ENCODE results near the gene KCTD5. TPM values are rescaled to one million over a fixed set of nuclear protein-coding genes. Genes with fewer than 3 reads are reported as not detected.
"Not testable (repeated sequence)": the region's sequence is repeated elsewhere in the genome, so short reads cannot be mapped to it uniquely, and the experiment has no call there.

Gene KCTD5, protein sequence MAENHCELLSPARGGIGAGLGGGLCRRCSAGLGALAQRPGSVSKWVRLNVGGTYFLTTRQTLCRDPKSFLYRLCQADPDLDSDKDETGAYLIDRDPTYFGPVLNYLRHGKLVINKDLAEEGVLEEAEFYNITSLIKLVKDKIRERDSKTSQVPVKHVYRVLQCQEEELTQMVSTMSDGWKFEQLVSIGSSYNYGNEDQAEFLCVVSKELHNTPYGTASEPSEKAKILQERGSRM
- total RNA-seq = 25.0 and 26.4 TPM in 2 replicates

DNA sequence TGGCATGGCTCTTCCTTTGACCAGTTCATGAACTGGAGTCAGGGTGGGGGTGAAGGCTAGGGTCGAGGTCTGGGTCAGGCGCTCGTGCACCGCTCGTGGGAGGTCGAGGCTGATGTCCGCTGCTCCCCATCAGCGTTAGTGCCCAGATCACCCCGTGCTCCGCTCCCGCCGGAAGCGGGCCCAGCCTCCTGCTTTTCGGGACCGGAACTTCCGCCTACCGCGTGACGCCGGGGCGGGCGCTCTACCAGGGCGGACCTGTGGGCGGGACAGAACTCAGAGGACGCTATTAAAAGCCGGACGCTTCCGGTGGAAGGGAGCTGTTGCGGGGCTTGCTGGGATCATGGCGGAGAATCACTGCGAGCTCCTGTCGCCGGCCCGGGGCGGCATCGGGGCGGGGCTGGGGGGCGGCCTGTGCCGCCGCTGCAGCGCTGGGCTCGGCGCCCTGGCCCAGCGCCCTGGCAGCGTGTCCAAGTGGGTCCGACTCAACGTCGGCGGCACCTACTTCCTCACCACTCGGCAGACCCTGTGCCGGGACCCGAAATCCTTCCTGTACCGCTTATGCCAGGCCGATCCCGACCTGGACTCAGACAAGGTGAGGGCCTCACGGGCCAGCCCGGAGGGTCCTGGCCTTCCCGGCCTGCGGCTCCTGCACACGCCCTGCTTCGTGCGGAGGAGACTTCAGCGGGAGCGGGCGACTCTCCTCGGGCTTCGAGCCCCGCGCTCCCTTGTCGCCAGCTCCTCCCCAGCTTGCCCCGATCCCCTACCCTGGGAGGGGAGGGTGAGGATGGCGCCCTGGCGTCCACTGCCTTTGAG is at the start of gene KCTD5:
Gene KCTD5, plus strand, starts transcription at position 315 of the 813 bp plus-strand sequence. Its CDS starts 26 bp downstream, at position 341.
- peak; percentile 97 for DNase-seq (ENCODE audit: low read depth)
- H3K4me3 ChIP-seq (ENCODE audit: low read depth, low read length) = peak within 1 kb of the TSS; percentile 98
- TF ChIP-seq, protein P1, sequence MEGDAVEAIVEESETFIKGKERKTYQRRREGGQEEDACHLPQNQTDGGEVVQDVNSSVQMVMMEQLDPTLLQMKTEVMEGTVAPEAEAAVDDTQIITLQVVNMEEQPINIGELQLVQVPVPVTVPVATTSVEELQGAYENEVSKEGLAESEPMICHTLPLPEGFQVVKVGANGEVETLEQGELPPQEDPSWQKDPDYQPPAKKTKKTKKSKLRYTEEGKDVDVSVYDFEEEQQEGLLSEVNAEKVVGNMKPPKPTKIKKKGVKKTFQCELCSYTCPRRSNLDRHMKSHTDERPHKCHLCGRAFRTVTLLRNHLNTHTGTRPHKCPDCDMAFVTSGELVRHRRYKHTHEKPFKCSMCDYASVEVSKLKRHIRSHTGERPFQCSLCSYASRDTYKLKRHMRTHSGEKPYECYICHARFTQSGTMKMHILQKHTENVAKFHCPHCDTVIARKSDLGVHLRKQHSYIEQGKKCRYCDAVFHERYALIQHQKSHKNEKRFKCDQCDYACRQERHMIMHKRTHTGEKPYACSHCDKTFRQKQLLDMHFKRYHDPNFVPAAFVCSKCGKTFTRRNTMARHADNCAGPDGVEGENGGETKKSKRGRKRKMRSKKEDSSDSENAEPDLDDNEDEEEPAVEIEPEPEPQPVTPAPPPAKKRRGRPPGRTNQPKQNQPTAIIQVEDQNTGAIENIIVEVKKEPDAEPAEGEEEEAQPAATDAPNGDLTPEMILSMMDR (IDR thresholded peaks at IDR 0.05; ENCODE audit: insufficient read depth, low read depth, low read length) = no peak

DNA sequence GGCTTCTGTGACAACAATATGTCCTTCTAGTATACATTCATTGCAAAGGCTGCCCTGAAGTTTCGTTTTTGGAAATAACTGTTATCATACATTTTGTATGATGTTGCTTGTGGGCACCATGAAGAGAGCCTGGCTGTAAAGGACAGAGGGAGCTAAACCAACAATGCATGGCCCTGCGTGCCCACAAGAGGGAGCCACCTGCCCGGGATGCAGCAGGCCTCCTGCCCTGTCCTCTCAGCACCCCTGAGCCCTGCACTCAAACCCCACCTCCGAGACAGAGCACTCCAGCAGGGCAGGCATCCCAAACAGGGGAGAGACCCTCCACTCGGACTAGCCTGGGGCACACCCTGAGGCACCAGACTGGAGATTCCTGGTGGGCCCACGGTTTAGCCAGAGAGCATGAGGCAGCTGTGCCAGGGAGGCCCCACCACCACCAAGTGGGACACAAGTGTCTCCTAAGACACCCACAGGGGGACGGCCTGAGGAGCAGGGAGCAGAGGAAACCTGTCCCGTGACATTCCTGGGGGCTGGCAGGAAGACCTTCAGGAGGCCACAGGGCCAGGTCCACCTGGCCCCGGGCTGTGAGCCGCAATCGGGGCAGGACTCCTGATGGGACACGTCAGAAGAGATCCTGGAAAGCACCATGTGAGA is 43.1 kb upstream of the KCTD5 start:
- not testable (repeated sequence) for DNase-seq (ENCODE audit: low read depth); H3K4me3 ChIP-seq (ENCODE audit: low read depth, low read length)

DNA sequence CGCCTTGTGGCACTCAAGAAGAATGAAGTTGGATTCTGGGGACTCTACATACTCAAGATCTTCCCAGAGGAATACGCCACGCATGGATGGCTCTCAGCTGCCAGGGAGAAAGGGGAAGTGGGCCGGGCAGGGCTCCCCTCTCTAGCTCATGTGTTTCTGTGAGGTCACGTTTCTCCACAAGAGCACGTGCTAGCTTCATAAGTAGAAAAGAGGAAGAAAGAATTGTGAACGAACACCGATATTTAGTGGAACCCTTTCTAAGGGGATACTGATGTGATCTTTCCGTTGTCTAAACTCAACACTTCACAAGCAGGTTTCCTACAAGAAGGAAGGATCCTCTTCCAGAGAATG is 42.6 kb upstream of the KCTD5 start:
- H3K4me3 ChIP-seq (ENCODE audit: low read depth, low read length); DNase-seq (ENCODE audit: low read depth): not testable (repeated sequence)

DNA sequence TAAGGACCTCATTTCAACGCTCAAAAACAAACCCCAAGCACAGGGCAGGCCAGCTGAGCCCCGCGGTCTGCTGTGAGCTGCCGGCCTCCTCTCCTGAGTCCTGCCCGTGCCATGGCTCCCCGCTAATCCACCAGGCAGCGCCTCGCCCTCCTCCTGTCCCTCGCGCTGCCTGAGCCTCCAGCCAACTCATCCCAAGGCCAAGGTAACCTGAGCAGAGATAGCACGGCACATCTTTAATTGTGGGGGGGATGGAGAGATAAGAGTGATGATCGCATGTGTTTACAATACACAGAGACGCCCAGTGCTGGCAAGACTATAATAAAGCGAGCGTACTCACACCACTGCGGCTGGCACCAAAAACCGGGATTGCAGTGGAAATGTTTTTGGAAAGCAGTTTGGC is 39.8 kb upstream of the KCTD5 start:
- not testable (repeated sequence) for DNase-seq (ENCODE audit: low read depth); H3K4me3 ChIP-seq (ENCODE audit: low read depth, low read length)

DNA sequence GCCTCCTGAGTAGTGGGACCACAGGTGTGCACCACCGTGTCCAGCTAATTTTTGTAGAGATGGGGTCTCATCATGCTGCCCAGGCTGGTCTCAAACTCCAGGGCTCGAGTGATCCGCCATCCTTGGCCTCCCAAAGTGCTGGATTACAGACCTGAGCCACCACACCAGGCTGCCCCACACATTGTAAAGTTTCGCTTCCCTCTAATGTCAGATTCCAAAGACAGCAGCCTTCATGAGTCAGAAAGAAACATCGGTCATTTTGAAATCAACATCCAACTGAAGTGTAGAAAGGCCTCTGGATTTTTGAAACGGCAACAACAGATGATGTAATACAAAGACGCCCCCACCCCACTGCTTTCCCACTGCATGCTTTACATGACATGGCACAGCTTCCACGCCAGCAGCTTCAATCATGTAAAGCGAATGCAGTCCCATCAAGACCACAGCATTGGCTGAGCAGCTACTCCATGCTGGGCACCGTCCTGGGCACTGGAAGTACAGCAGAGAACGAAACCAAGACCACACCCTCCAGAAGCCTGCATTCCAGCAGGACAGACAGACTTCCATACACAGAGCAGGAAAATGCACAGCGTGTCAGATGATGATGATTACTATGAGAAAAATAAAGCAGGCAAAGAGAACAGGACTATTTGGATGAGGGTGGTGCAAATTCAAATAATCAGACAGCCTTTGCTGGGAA is 37.4 kb upstream of the KCTD5 start:
- not testable (repeated sequence) for H3K4me3 ChIP-seq (ENCODE audit: low read depth, low read length); DNase-seq (ENCODE audit: low read depth)

DNA sequence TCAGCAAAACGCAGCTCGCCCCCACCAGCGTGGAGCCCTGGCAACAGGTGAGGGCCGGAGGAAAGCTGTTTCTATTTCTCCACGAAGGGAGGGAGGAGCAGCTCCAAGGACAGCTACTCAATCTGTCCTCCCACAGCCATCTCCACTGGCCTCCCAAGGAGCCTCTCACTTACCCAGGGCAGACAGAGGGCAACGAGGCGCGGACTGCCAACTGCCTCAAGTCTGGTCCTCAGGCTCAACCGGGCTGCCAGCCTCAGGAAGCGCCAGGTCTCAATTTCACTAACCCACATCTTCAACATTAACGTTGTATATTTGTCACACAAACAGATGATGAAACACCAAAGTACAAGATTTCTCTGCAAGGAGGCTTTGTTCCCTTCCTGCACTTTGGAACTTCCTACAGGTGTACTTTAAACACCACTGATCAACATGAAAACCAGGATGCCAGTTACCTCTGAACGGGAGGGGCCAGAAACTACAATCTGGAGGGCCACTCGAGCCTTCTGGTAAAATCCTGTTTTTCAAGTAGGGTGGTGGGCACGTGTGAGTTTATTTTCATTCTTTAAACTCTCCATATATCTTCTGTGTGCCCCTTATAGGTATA is 31.0 kb upstream of the KCTD5 start:
- not testable (repeated sequence) for H3K4me3 ChIP-seq (ENCODE audit: low read depth, low read length); DNase-seq (ENCODE audit: low read depth)

DNA sequence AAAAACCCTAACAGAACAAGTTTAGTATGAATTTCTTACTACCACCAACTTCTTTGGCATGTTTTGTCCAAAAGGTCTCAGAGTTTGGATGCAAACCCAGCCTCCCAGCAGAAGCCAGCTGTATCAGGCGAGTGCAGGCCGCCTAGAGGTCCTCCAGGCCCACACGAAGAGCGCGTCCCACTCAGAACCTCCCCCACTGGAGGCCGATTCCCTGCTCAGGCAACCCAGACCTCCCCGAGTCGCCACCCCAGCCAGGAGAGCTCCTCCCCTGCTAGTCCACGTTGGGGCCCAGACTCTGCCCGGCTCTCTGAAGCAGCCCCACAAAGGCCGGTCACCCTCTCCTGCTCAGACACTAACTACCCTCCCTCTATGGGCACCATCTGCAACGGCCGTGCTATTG is 28.4 kb upstream of the KCTD5 start:
- not testable (repeated sequence) for DNase-seq (ENCODE audit: low read depth)

DNA sequence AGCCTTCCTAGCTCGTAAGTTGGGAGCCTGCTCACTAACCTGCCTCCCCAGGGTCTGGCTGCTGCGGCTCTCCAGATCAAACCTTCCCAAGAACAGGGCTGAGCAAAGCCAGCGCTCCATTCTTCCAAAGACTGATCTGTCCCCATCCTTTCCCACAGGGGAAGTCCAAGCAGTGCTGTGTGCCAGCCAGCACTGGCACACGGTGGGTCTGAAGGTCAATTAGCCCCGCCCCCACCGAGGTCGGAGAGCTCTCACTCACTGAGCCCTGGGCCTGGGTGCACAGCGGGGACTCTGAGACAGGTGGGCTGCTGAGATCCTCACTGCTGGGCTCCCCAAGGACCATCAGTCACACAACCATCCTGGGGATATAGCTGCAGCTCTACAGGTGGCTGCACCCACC is 27.4 kb upstream of the KCTD5 start:
- not testable (repeated sequence) for DNase-seq (ENCODE audit: low read depth)

More for the DNA sequence above, 28.4 kb upstream of the KCTD5 start:
- H3K4me3 ChIP-seq (ENCODE audit: low read depth, low read length) = not testable (repeated sequence)

DNA sequence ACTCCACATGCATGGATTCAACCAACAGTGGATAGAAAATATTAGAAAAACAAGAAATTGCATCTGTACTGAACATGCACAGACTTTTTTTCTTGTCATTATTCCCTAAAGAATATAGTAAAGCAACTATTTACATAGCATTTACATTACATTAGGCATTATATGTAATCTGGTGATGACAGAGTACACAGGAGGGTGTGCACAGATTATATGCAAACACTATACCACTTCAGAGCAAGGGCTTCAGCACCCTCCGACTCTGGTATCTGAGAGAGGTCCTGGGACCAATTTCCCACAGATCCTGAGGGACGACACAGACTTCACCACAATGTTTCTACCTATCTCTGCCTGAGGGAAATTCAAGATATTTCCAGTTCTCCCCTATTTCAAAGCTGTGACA is 25.3 kb upstream of the KCTD5 start:
- no peak for DNase-seq (ENCODE audit: low read depth)
- H3K4me3 ChIP-seq (ENCODE audit: low read depth, low read length) = no peak overlapping the region
- TF ChIP-seq, protein P1 (IDR thresholded peaks at IDR 0.05; ENCODE audit: insufficient read depth, low read depth, low read length) = no peak

More for the DNA sequence above, 27.4 kb upstream of the KCTD5 start:
- not testable (repeated sequence) for H3K4me3 ChIP-seq (ENCODE audit: low read depth, low read length)

DNA sequence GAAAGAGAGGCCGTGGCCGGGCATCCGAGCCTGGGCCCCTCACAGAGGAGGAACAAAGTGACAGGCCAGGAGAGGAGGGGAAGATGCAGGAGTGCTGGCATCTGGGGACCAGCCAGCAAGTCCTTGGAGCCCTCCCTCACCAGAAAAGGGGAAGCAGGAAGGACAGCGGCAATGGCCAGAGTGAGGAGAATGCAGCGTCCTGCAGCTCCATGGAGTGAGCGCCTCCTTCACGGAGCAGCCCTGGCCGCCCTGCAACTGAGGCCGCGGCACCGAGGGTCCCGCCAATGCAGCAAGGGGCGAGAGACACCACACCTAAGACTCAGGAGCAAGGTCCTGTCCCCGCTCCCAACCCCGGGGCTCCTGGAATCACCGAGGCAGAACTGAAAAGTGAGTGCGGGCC is 24.5 kb upstream of the KCTD5 start:
- H3K4me3 ChIP-seq (ENCODE audit: low read depth, low read length); DNase-seq (ENCODE audit: low read depth): not testable (repeated sequence)

DNA sequence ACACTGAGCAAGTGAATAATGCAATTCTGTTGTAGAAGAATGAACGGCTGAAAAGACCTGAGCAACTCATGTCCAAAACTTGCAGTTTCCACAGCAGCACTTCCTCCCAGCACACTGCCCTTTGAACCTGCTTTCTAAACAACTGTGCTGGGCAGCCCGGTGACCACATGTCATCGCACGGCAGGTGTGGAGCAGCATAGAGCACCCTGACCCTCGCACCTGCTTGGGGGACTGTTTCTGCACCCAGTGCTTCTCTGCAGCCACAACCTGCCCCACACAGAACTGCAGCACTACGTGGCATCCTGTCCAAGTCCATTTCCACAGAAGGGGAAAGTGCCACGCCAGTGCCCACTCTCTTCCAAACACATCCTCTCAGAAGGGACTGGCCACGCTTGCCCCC is 22.8 kb upstream of the KCTD5 start:
- not testable (repeated sequence) for DNase-seq (ENCODE audit: low read depth); H3K4me3 ChIP-seq (ENCODE audit: low read depth, low read length)

DNA sequence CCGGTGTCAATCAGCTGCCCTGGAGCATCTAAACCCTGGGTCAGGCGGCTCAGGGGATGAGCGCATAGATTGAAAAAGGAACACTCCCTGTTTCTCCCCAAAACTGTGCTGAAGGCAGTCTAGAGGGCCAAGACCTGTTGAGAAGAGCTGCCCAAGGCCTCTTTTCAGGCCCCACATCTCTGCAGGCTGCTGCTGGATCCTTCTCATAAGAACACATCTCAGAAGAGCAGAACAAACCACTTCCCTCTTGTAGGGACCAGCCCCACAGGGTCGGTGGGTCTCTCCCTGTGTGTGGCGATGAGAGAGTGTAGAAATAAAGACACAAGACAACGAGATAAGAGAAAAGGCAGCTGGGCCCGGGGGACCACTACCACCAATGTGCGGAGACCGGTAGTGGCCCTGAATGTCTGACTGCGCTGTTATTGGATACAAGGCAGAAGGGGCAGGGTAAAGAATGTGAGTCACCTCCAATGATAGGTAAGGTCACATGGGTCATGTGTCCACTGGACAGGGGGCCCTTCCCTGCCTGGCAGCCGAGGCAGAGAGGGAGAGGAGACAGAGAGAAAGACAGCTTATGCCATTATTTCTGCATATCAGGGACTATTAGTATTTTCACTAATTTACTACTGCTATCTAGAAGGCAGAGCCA is 22.2 kb upstream of the KCTD5 start:
- not testable (repeated sequence) for H3K4me3 ChIP-seq (ENCODE audit: low read depth, low read length); DNase-seq (ENCODE audit: low read depth)
